ENCODE measurements around the gene CHCHD1.

Gene CHCHD1

GRCh38 chr10:73789659-73790055 lies 7.8 kb downstream of the CHCHD1 start:
- DNase-seq: no peak
- Histone ChIP-seq H2AFZ (ENCODE audit: insufficient read depth, low read length, poor library complexity) (no peak overlapping the region), H3K36me3 (ENCODE audit: control insufficient read depth in 1 of 2, insufficient read depth in 2 of 2, low read length in 2 of 2) (peaks cover 59% of the 10 kb centered on the region in 2 experiments), H2BK5ac (ENCODE audit: low read depth, low read length, poor library complexity) (no peak overlapping the region), H3K18ac (ENCODE audit: low read length) (no peak overlapping the region), H3K23ac (ENCODE audit: low read length) (no peak overlapping the region), H2BK120ac (ENCODE audit: insufficient read depth, low read length, poor library complexity) (no peak overlapping the region), H3K79me2 (ENCODE audit: control insufficient read depth, insufficient read depth, low read length, poor library complexity) (peaks cover 9% of the 10 kb centered on the region), H3K4me3 (ENCODE audit: low read depth, low read length) (no peak overlapping the region), H3K4me1 (ENCODE audit: control insufficient read depth in 1 of 2, insufficient read depth in 2 of 2, low read length in 2 of 2) (peaks cover 4% of the 10 kb centered on the region in 2 experiments), H2BK12ac (ENCODE audit: low read length) (no peak overlapping the region), H3K9me3 (ENCODE audit: insufficient read depth, low read depth, low read length) (no peaks in the 10 kb centered on the region), H3K4me2 (ENCODE audit: low read length) (no peak overlapping the region), H4K91ac (ENCODE audit: low read depth, low read length) (no peak overlapping the region), H4K8ac (ENCODE audit: low read depth, low read length) (no peak overlapping the region), H3K27me3 (ENCODE audit: insufficient read depth, low read length) (no peaks in the 10 kb centered on the region), H2AK5ac (ENCODE audit: low read length) (no peak overlapping the region), H3K79me1 (ENCODE audit: low read length) (peaks cover 6% of the 10 kb centered on the region), H3K9ac (ENCODE audit: low read length) (no peak overlapping the region), H3K27ac (ENCODE audit: low read depth, low read length) (no peak overlapping the region), H3K4ac (ENCODE audit: low read depth, low read length) (no peak overlapping the region), H3K14ac (ENCODE audit: low read length) (no peak overlapping the region), H4K12ac (ENCODE audit: low read depth, low read length) (no peak overlapping the region)
- WGBS (ENCODE audit: extremely low coverage, insufficient coverage, insufficient read length): no CpG with 5 or more reads among the region's 10 CpGs

DNA sequence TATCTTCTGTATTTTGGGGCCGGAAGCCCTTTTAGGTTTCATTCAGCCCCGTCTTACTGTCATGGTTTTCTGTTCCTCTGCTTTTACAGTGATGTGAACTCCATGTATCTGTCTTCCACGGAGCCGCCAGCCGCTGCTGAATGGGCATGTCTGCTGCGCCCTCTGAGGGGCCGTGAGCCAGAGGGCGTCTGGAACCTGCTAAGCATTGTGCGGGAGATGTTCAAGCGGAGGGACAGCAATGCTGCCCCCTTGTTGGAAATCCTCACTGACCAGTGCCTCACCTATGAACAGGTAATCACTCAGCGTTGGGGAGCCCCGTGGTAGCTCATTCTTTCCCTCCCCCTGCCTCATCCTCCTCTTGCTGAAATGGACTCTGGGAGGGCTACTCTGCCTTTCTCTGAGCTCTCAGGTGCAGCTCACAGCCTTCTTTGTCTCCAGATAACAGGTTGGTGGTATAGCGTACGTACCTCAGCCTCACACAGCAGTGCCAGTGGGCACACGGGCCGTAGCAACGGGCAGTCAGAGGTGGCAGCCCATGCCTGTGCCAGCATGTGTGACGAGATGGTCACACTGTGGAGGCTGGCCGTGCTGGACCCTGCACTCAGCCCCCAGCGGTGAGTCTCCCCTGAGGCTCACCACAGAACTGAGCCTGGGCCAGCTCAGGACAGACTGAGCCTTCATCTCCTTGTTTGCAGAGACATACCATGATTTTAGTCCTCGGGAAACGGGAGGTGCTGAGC lies 9.2 kb downstream of the CHCHD1 start:
- WGBS (ENCODE audit: extremely low coverage, insufficient coverage, insufficient read length): no CpG with 5 or more reads among the region's 22 CpGs
- H3K79me1 ChIP-seq (ENCODE audit: low read length): no peaks in the 10 kb centered on the region

DNA sequence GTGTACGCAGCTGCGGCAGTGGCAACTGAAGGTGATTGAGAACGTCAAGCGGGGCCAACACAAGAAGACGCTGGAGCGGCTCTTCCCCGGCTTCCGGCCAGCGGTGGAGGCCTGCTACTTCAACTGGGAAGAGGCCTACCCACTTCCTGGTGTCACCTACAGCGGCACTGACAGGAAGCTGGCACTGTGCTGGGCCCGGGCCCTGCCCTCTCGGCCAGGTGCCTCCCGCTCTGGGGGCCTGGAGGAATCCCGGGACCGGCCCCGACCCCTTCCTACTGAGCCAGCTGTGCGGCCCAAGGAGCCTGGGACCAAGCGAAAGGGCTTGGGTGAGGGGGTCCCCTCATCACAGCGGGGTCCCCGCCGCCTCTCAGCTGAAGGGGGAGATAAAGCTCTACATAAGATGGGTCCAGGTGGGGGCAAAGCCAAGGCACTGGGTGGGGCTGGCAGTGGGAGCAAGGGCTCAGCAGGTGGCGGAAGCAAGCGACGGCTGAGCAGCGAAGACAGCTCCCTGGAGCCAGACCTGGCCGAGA lies 10.1 kb downstream of the CHCHD1 start:
- Histone ChIP-seq H3K4me1 (ENCODE audit: control insufficient read depth in 1 of 2, insufficient read depth in 2 of 2, low read length in 2 of 2) (no peaks in the 10 kb centered on the region), H3K4me2 (ENCODE audit: low read length) (no peak overlapping the region), H3K4ac (ENCODE audit: low read depth, low read length) (no peak overlapping the region), H2BK5ac (ENCODE audit: low read depth, low read length, poor library complexity) (no peak overlapping the region), H3K79me2 (ENCODE audit: control insufficient read depth, insufficient read depth, low read length, poor library complexity) (no peaks in the 10 kb centered on the region), H3K79me1 (ENCODE audit: low read length) (no peaks in the 10 kb centered on the region), H2AK5ac (ENCODE audit: low read length) (no peak overlapping the region), H4K91ac (ENCODE audit: low read depth, low read length) (no peak overlapping the region), H4K8ac (ENCODE audit: low read depth, low read length) (no peak overlapping the region), H3K9ac (ENCODE audit: low read length) (no peak overlapping the region), H3K36me3 (ENCODE audit: control insufficient read depth in 1 of 2, insufficient read depth in 2 of 2, low read length in 2 of 2) (peaks cover 70 to 77% of the 10 kb centered on the region in 2 experiments), H2AFZ (ENCODE audit: insufficient read depth, low read length, poor library complexity) (no peak overlapping the region), H3K9me3 (ENCODE audit: insufficient read depth, low read depth, low read length) (no peaks in the 10 kb centered on the region), H4K12ac (ENCODE audit: low read depth, low read length) (no peak overlapping the region), H3K14ac (ENCODE audit: low read length) (no peak overlapping the region), H3K23ac (ENCODE audit: low read length) (no peak overlapping the region), H3K4me3 (ENCODE audit: low read depth, low read length) (no peak overlapping the region), H3K27ac (ENCODE audit: low read depth, low read length) (no peak overlapping the region), H2BK12ac (ENCODE audit: low read length) (no peak overlapping the region), H3K27me3 (ENCODE audit: insufficient read depth, low read length) (no peaks in the 10 kb centered on the region), H3K18ac (ENCODE audit: low read length) (no peak overlapping the region), H2BK120ac (ENCODE audit: insufficient read depth, low read length, poor library complexity) (no peak overlapping the region)
- WGBS (ENCODE audit: extremely low coverage, insufficient coverage, insufficient read length): no CpG with 5 or more reads among the region's 26 CpGs
- no peak for DNase-seq

More for the DNA sequence above, 9.2 kb downstream of the CHCHD1 start:
- Histone ChIP-seq H3K23ac (ENCODE audit: low read length) (no peak overlapping the region), H2BK12ac (ENCODE audit: low read length) (no peak overlapping the region), H3K9me3 (ENCODE audit: insufficient read depth, low read depth, low read length) (no peaks in the 10 kb centered on the region), H4K91ac (ENCODE audit: low read depth, low read length) (no peak overlapping the region), H3K36me3 (ENCODE audit: control insufficient read depth in 1 of 2, insufficient read depth in 2 of 2, low read length in 2 of 2) (peaks cover 66 to 71% of the 10 kb centered on the region in 2 experiments), H3K27me3 (ENCODE audit: insufficient read depth, low read length) (no peaks in the 10 kb centered on the region), H2BK120ac (ENCODE audit: insufficient read depth, low read length, poor library complexity) (no peak overlapping the region), H2BK5ac (ENCODE audit: low read depth, low read length, poor library complexity) (no peak overlapping the region), H3K4me2 (ENCODE audit: low read length) (no peak overlapping the region), H3K79me2 (ENCODE audit: control insufficient read depth, insufficient read depth, low read length, poor library complexity) (peaks cover 5% of the 10 kb centered on the region), H4K12ac (ENCODE audit: low read depth, low read length) (no peak overlapping the region), H3K9ac (ENCODE audit: low read length) (no peak overlapping the region), H2AK5ac (ENCODE audit: low read length) (no peak overlapping the region), H2AFZ (ENCODE audit: insufficient read depth, low read length, poor library complexity) (no peak overlapping the region), H3K14ac (ENCODE audit: low read length) (no peak overlapping the region), H4K8ac (ENCODE audit: low read depth, low read length) (no peak overlapping the region), H3K4me3 (ENCODE audit: low read depth, low read length) (no peak overlapping the region), H3K18ac (ENCODE audit: low read length) (no peak overlapping the region), H3K4ac (ENCODE audit: low read depth, low read length) (no peak overlapping the region), H3K27ac (ENCODE audit: low read depth, low read length) (no peak overlapping the region), H3K4me1 (ENCODE audit: control insufficient read depth in 1 of 2, insufficient read depth in 2 of 2, low read length in 2 of 2) (peaks cover 4% of the 10 kb centered on the region in 2 experiments)
- no peak for DNase-seq

GRCh38 chr10:73793456-73793855 lies 11.6 kb downstream of the CHCHD1 start:
- H4K91ac ChIP-seq (ENCODE audit: low read depth, low read length): no peak overlapping the region
- H4K8ac ChIP-seq (ENCODE audit: low read depth, low read length): no peak overlapping the region
- no peaks in the 10 kb centered on the region for H3K79me1 ChIP-seq (ENCODE audit: low read length)
- H3K4me1 ChIP-seq (ENCODE audit: control insufficient read depth in 1 of 2, insufficient read depth in 2 of 2, low read length in 2 of 2): no peaks in the 10 kb centered on the region
- H3K4ac ChIP-seq (ENCODE audit: low read depth, low read length): no peak overlapping the region
- no peak overlapping the region for H3K9ac ChIP-seq (ENCODE audit: low read length)
- no peak overlapping the region for H3K23ac ChIP-seq (ENCODE audit: low read length)
- no peak for DNase-seq
- H3K36me3 ChIP-seq (ENCODE audit: control insufficient read depth in 1 of 2, insufficient read depth in 2 of 2, low read length in 2 of 2): peaks cover 83 to 91% of the 10 kb centered on the region in 2 experiments
- WGBS (ENCODE audit: extremely low coverage, insufficient coverage, insufficient read length): no CpG with 5 or more reads among the region's 5 CpGs
- no peak overlapping the region for H3K4me2 ChIP-seq (ENCODE audit: low read length)
- no peak overlapping the region for H3K14ac ChIP-seq (ENCODE audit: low read length)
- no peak overlapping the region for H3K4me3 ChIP-seq (ENCODE audit: low read depth, low read length)
- no peak overlapping the region for H2AK5ac ChIP-seq (ENCODE audit: low read length)
- no peak overlapping the region for H4K12ac ChIP-seq (ENCODE audit: low read depth, low read length)
- H3K79me2 ChIP-seq (ENCODE audit: control insufficient read depth, insufficient read depth, low read length, poor library complexity): no peaks in the 10 kb centered on the region
- no peaks in the 10 kb centered on the region for H3K27me3 ChIP-seq (ENCODE audit: insufficient read depth, low read length)
- no peaks in the 10 kb centered on the region for H3K9me3 ChIP-seq (ENCODE audit: insufficient read depth, low read depth, low read length)
- H3K18ac ChIP-seq (ENCODE audit: low read length): no peak overlapping the region
- no peak overlapping the region for H2BK120ac ChIP-seq (ENCODE audit: insufficient read depth, low read length, poor library complexity)
- H2BK5ac ChIP-seq (ENCODE audit: low read depth, low read length, poor library complexity): no peak overlapping the region
- no peak overlapping the region for H2AFZ ChIP-seq (ENCODE audit: insufficient read depth, low read length, poor library complexity)
- no peak overlapping the region for H2BK12ac ChIP-seq (ENCODE audit: low read length)
- H3K27ac ChIP-seq (ENCODE audit: low read depth, low read length): no peak overlapping the region

Data from trophoblast cell (in vitro differentiated cells and primary cell).